ENCODE measurements around the gene C11orf54. TPM values are rescaled to one million over a fixed set of nuclear protein-coding genes. Genes with fewer than 3 reads are reported as not detected.

Gene C11orf54
- total RNA-seq, 1 donor from 2014 or later, result 27.5 TPM

- TF ChIP-seq, protein P1, sequence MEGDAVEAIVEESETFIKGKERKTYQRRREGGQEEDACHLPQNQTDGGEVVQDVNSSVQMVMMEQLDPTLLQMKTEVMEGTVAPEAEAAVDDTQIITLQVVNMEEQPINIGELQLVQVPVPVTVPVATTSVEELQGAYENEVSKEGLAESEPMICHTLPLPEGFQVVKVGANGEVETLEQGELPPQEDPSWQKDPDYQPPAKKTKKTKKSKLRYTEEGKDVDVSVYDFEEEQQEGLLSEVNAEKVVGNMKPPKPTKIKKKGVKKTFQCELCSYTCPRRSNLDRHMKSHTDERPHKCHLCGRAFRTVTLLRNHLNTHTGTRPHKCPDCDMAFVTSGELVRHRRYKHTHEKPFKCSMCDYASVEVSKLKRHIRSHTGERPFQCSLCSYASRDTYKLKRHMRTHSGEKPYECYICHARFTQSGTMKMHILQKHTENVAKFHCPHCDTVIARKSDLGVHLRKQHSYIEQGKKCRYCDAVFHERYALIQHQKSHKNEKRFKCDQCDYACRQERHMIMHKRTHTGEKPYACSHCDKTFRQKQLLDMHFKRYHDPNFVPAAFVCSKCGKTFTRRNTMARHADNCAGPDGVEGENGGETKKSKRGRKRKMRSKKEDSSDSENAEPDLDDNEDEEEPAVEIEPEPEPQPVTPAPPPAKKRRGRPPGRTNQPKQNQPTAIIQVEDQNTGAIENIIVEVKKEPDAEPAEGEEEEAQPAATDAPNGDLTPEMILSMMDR (conservative IDR thresholded peaks at IDR 0.05), result no peak
- Mint-ChIP-seq H3K36me3 (ENCODE audit: low read depth) (peaks cover 43% of the 10 kb centered on the region), H3K4me3 (no peak overlapping the region), H3K9me3 (no peaks in the 10 kb centered on the region), H3K4me1 (peaks cover 19% of the 10 kb centered on the region), H3K27ac (ENCODE audit: unreplicated experiment) (no peak overlapping the region), H3K27me3 (ENCODE audit: low read depth) (no peaks in the 10 kb centered on the region)
- DNase-seq (ENCODE audit: low read depth, low spot score), result no peak
Measured at GRCh38 chr11:93718057-93718563, 23.4 kb upstream of the C11orf54 start.

DNA sequence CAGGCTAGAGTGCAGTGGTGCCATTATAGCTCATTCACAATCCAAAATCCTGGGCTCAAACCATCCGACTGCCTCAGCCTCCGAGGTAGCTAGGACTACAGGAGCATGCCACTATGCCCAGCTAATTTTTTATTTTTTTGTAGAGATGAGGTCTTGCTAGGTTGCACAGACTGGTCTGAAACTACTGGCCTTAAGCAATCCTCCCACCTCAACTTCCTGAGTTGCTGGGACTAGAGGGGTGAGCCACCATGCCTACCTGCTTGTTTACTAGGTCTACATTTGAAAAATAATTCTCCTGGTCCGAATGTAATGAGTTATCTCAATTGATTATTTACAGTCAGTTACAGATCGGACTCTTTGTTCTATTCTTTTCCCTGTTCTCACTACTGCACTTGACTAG is 22.2 kb upstream of the C11orf54 start:
- TF ChIP-seq, protein P1 (conservative IDR thresholded peaks at IDR 0.05), result no peak
- Mint-ChIP-seq H3K27ac (ENCODE audit: unreplicated experiment) (no peak overlapping the region), H3K9me3 (no peaks in the 10 kb centered on the region), H3K36me3 (ENCODE audit: low read depth) (peaks cover 36% of the 10 kb centered on the region), H3K4me3 (no peak overlapping the region), H3K4me1 (peaks cover 19% of the 10 kb centered on the region), H3K27me3 (ENCODE audit: low read depth) (no peaks in the 10 kb centered on the region)
- DNase-seq (ENCODE audit: low read depth, low spot score), result no peak

DNA sequence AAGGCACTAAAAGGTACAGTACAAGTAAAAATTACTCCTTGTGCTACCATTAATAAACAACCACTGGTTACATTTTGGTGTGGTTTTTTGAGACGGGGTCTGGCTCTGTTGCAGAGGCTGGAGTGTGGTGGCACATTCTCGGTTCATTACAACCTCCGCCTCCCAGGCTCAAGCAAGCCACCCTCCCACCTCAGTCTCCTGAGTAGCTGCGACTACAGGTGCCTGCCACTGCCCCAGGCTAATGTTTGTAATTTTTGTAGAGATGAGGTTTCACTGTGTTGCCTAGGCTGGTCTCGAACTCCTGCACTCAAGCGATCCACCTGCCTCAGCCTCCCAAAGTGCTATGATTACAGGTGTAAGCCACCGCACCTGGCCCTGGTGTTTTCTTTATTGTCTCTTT is 20.9 kb upstream of the C11orf54 start:
- Mint-ChIP-seq H3K4me3 (no peak overlapping the region), H3K36me3 (ENCODE audit: low read depth) (peaks cover 28% of the 10 kb centered on the region), H3K27ac (ENCODE audit: unreplicated experiment) (no peak overlapping the region), H3K9me3 (no peaks in the 10 kb centered on the region), H3K27me3 (ENCODE audit: low read depth) (no peaks in the 10 kb centered on the region), H3K4me1 (peaks cover 11% of the 10 kb centered on the region)
- TF ChIP-seq, protein P1 (conservative IDR thresholded peaks at IDR 0.05), result no peak
- DNase-seq (ENCODE audit: low read depth, low spot score), result no peak

DNA sequence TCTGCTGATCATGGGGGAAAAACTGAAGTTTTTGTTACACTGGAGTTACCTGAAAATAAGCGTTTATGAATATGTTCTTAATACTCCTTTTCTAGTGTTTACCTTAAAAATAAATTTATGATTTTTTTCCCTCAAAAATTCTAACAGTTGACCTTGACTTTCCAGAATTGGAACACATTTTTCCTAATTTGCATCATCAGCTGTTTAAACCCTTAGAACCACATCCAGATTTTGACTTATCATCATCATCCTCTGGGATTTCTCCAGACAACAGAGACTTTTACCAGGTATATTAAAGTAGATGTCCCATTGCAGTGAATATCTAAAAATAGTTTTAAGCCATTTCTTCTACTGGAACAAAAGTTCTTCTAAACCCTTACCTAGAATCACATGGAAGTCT is 17.4 kb upstream of the C11orf54 start:
- no peak for DNase-seq (ENCODE audit: low read depth, low spot score)
- H3K36me3 Mint-ChIP-seq (ENCODE audit: low read depth), result peaks cover 17% of the 10 kb centered on the region

DNA sequence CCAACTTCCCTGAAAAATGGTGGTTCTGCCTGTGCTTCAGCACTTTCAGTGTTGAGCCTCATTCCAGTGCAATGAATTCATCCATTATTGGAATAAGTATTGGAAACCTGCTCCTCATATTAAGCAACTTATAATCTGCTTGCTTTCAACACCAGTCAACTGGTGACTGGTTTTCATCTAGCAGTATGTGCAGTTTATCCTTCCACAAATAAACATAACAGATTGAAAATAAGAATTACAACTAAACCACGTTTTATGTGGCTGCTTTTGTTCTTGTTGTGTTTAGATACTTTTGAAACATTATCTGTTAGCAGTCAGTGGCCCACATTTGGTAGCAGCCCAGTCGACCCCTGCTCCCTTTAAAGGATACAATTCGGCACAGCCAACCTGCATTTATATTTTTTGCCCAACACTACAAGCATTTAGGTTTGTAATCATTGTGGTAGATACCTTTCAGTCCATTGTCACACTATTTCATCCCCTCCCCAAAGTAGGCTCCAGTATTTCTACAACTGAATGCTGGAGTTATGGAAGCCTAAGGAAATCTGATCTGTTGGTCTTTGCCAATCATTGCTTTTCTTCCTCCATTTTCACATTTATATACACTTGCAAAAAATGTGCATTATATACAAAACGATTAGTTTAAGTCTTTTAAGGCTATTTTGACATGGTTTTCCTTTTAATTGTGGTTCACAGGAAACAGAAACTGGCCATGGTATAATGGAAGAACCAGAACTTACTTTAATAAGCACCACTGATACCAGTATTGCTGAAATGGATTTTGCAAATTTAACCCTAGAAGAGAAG is 13.3 kb upstream of the C11orf54 start:
- Mint-ChIP-seq H3K4me1 (no peaks in the 10 kb centered on the region), H3K9me3 (no peaks in the 10 kb centered on the region), H3K4me3 (no peak overlapping the region), H3K27ac (ENCODE audit: unreplicated experiment) (no peak overlapping the region), H3K36me3 (ENCODE audit: low read depth) (peaks cover 12% of the 10 kb centered on the region), H3K27me3 (ENCODE audit: low read depth) (no peaks in the 10 kb centered on the region)
- no peak for DNase-seq (ENCODE audit: low read depth, low spot score)
- TF ChIP-seq, protein P1 (conservative IDR thresholded peaks at IDR 0.05), result no peak

More for the DNA sequence above, 17.4 kb upstream of the C11orf54 start:
- TF ChIP-seq, protein P1 (conservative IDR thresholded peaks at IDR 0.05), result no peak
- Mint-ChIP-seq H3K27ac (ENCODE audit: unreplicated experiment) (no peak overlapping the region), H3K4me3 (no peak overlapping the region), H3K9me3 (no peaks in the 10 kb centered on the region), H3K4me1 (no peaks in the 10 kb centered on the region), H3K27me3 (ENCODE audit: low read depth) (no peaks in the 10 kb centered on the region)

All from neural crest cell (in vitro differentiated cells).